ENCODE data around the gene CEP85. TPM values are rescaled to one million over a fixed set of nuclear protein-coding genes. Genes with fewer than 3 reads are reported as not detected.

The CEP85 gene
- total RNA-seq, 1 experiment from 2014 or later: 38.6 TPM

DNA sequence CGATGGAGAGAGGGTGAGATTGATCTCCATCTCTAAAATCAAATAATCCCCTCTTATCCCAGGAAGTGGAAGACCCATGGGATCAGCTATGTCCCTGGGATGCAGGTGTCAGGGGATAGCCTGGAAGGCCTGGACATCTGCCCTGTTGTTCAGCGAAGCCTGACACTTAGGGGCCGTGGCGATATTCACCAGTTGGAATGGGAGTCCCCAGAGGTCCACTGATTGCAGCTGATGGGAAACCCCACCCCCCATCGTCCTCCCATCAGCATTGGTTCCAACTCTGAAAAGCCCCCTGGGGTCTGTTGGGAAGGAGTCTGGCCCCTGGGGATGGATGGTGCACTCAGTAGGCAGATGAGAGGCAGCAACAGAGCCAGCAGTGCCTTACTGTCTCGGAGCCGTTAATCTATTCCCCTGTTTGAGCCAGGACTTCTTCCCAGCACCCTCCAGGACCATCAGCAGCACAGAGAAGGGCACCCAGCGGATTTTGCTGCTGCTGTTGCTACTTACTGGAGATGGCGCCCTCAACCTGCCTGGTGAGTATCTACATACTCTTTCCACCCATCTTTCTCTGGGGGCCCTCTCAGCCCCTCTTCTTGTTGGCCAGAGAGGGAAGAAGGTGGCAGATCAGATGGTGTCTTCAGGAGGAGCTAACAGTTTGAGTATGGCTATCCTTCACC, 30.2 kb upstream of the CEP85 start:
- H3K4me2 ChIP-seq (ENCODE audit: insufficient read depth, insufficient read length, low read length): no peak overlapping the region
- Mint-ChIP-seq H3K36me3 (ENCODE audit: insufficient read depth in 1 of 3, low read depth in 3 of 3) (no peaks in the 10 kb centered on the region), H3K9me3 (no peaks in the 10 kb centered on the region), H3K4me1 (peaks cover 28 to 36% of the 10 kb centered on the region in 2 experiments), H3K27me3 (ENCODE audit: low read depth) (peaks cover 19% of the 10 kb centered on the region), H3K4me3 (no peak overlapping the region), H3K27ac (no peak overlapping the region)
- H3K79me2 ChIP-seq (ENCODE audit: insufficient read depth, low read length): no peaks in the 10 kb centered on the region
- no peak overlapping the region for H4K8ac ChIP-seq (replicated peaks; ENCODE audit: insufficient read length, low read depth, low read length)
- H3K79me1 ChIP-seq (ENCODE audit: insufficient read depth, low read depth, low read length, poor library complexity, severe bottlenecking): no peaks in the 10 kb centered on the region
- H4K91ac ChIP-seq (ENCODE audit: insufficient read length, low read depth, low read length): no peak overlapping the region
- H3K9me3 ChIP-seq (ENCODE audit: control insufficient read depth, low read depth, low read length): no peaks in the 10 kb centered on the region
- no peak overlapping the region for H2AK5ac ChIP-seq (ENCODE audit: insufficient read length, low read length)
- TF ChIP-seq, protein P1, sequence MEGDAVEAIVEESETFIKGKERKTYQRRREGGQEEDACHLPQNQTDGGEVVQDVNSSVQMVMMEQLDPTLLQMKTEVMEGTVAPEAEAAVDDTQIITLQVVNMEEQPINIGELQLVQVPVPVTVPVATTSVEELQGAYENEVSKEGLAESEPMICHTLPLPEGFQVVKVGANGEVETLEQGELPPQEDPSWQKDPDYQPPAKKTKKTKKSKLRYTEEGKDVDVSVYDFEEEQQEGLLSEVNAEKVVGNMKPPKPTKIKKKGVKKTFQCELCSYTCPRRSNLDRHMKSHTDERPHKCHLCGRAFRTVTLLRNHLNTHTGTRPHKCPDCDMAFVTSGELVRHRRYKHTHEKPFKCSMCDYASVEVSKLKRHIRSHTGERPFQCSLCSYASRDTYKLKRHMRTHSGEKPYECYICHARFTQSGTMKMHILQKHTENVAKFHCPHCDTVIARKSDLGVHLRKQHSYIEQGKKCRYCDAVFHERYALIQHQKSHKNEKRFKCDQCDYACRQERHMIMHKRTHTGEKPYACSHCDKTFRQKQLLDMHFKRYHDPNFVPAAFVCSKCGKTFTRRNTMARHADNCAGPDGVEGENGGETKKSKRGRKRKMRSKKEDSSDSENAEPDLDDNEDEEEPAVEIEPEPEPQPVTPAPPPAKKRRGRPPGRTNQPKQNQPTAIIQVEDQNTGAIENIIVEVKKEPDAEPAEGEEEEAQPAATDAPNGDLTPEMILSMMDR (conservative IDR thresholded peaks at IDR 0.05): peak; percentile 53
- WGBS (ENCODE audit: extremely low coverage, insufficient read length, low lambda C conversion rate): no CpG with 5 or more reads among the region's 9 CpGs
- H3K27me3 ChIP-seq (ENCODE audit: insufficient read depth, low read length): no peaks in the 10 kb centered on the region
- no peak overlapping the region for H2BK15ac ChIP-seq (ENCODE audit: low read depth, low read length)
- no peak overlapping the region for H2BK120ac ChIP-seq (ENCODE audit: low read depth, low read length, poor library complexity, severe bottlenecking)
- no peak overlapping the region for H3K56ac ChIP-seq (ENCODE audit: insufficient read length, low read depth, low read length)
- no peak overlapping the region for H2BK12ac ChIP-seq (ENCODE audit: insufficient read length, low read depth, low read length)
- H4K20me1 ChIP-seq (ENCODE audit: control insufficient read depth, insufficient read depth, insufficient read length): no peaks in the 10 kb centered on the region
- H3K9ac ChIP-seq (ENCODE audit: extremely low read depth, insufficient read length, low read length): no peak overlapping the region
- H3K23ac ChIP-seq (ENCODE audit: insufficient read length, low read depth, low read length): no peak overlapping the region
- H2BK20ac ChIP-seq (ENCODE audit: low read depth, low read length, poor library complexity, severe bottlenecking): no peak overlapping the region
- no peaks in the 10 kb centered on the region for H3K23me2 ChIP-seq (ENCODE audit: insufficient read length, low read depth, low read length, poor library complexity, severe bottlenecking)
- no peak overlapping the region for H4K5ac ChIP-seq (ENCODE audit: insufficient read length, low read depth, low read length)
- no peak overlapping the region for H3K18ac ChIP-seq (ENCODE audit: insufficient read length, low read depth, low read length)
- DNase-seq: peak; percentile 61
- no peak overlapping the region for H3K4ac ChIP-seq (ENCODE audit: low read depth, low read length)
- no peaks in the 10 kb centered on the region for H3K4me1 ChIP-seq (ENCODE audit: insufficient read depth, low read length)
- H3K14ac ChIP-seq (ENCODE audit: insufficient read depth, low read length): no peak overlapping the region
- H2BK5ac ChIP-seq (ENCODE audit: insufficient read length, low read length): no peak overlapping the region
- no peak overlapping the region for H3T11ph ChIP-seq (ENCODE audit: low read length)
- H3K27ac ChIP-seq (ENCODE audit: insufficient read length, low read depth, low read length): no peak overlapping the region
- no peak overlapping the region for H2AFZ ChIP-seq (ENCODE audit: low read length)
